Stimulated activated CD4-positive, alpha-beta T cell treated with anti-CD3 and anti-CD28 coated beads, Interleukin-4, amount 100 ng/mL, for 48 hours (primary cell): Measurements from ENCODE around the gene RNASE1.
"Not testable (repeated sequence)": the region's sequence is repeated elsewhere in the genome, so short reads cannot be mapped to it uniquely, and the experiment has no call there.

ENCODE experiments used
- DNase-seq, 2 donors: peaks; one replicate each; pipeline ENCODE4 v3.0.0-alpha.2; 2020; ENCODE audit warnings: low read depth in 2 of 2

RNASE1 gene

GRCh38 chr14:20802341-20803084 lies at the start of gene RNASE1:
Gene RNASE1 (minus strand): TSS chr14:20802844. CDS start chr14:20802068, 776 bp downstream.
- no peak for DNase-seq

- no peak for DNase-seq
Observed at GRCh38 chr14:20848955-20849570, 46.4 kb upstream of the RNASE1 start.

- no peak for DNase-seq
Observed at GRCh38 chr14:20848316-20848954, 45.8 kb upstream of the RNASE1 start.

DNA sequence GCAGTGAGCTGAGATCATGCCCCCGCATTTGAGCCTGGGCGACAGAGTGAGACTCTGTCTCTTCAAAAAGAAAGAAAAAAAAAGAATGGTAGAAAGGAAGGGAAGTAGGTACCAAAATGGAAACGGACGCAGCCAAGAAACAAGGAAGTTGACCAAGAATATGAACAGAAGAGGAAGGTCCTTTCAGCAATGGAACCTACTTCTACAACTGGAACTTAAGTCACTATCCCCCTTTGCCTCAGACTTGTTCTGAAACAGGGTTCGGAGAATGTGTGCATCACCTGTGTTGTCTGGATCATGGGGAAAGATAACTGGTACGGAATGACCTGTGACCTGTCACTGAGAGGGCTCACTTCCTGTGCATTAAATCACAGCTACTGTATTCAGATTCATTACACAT lies 43.9 kb upstream of the RNASE1 start:
- DNase-seq = no peak

- no peak for DNase-seq
Observed at GRCh38 chr14:20841096-20841495, 38.5 kb upstream of the RNASE1 start.

- DNase-seq = no peak
Observed at GRCh38 chr14:20837831-20838230, 35.2 kb upstream of the RNASE1 start.

GRCh38 chr14:20836668-20837338 lies 34.2 kb upstream of the RNASE1 start:
- DNase-seq = no peak

GRCh38 chr14:20834899-20835298 lies 32.3 kb upstream of the RNASE1 start:
- no peak for DNase-seq

GRCh38 chr14:20830831-20831230 lies 28.2 kb upstream of the RNASE1 start:
- DNase-seq = no peak

- not testable (repeated sequence) for DNase-seq
Observed at GRCh38 chr14:20828024-20828694, 25.5 kb upstream of the RNASE1 start.

- DNase-seq = no peak
Observed at GRCh38 chr14:20827326-20827725, 24.7 kb upstream of the RNASE1 start.

GRCh38 chr14:20826666-20827065 lies 24.0 kb upstream of the RNASE1 start:
- DNase-seq = not testable (repeated sequence)

- DNase-seq = no peak
Observed at GRCh38 chr14:20823859-20824258, 21.2 kb upstream of the RNASE1 start.

GRCh38 chr14:20821521-20822108 lies 19.0 kb upstream of the RNASE1 start:
- not testable (repeated sequence) for DNase-seq

GRCh38 chr14:20820063-20820904 lies 17.6 kb upstream of the RNASE1 start:
- no peak for DNase-seq

DNA sequence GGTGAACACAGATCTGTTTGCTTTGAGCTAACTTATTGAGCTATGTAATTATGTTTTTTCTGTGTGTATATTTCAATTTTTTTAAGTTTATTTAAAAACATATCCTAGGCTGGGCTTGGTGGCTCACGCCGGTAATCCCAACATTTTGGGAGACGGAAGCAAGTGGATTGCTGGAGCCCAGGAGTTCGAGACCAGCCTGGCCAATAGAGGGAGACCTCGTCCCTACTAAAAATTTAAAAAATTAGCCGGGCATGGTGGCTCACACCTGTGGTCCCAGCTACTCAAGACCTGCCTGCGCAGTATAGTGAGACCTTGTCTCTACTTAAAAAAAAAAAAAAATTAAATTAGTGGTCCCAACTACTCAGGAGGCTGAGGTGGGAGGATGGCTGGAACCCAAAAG lies 16.2 kb upstream of the RNASE1 start:
- no peak for DNase-seq

GRCh38 chr14:20815946-20816345 lies 13.3 kb upstream of the RNASE1 start:
- not testable (repeated sequence) for DNase-seq

- no peak for DNase-seq
Observed at GRCh38 chr14:20811986-20812975, 9.6 kb upstream of the RNASE1 start.

- DNase-seq = no peak
Observed at GRCh38 chr14:20809917-20810316, 7.3 kb upstream of the RNASE1 start.
